Raji (cell line): ENCODE measurements around the gene CA5B.

Experiments used
- POLR2A ChIP-seq: IDR thresholded peaks from 2 replicates; pipeline ENCODE4 v1.6.1; 2011; ENCODE audit warnings: low read depth, low read length, control low read depth; ENCODE audit not compliant: insufficient read depth

The CA5B gene

GRCh38 chrX:15737959-15738902 is at the start of gene CA5B:
Gene CA5B (plus strand): TSS chrX:15738270. CDS start chrX:15750024, 11,754 bp downstream.
- TF ChIP-seq POLR2A: no peak

GRCh38 chrX:15694941-15695451 is 43.1 kb upstream of the CA5B start:
- no peak for TF ChIP-seq POLR2A

GRCh38 chrX:15696516-15696915 is 41.6 kb upstream of the CA5B start:
- TF ChIP-seq POLR2A: no peak

GRCh38 chrX:15702488-15703371 is 35.3 kb upstream of the CA5B start:
- TF ChIP-seq POLR2A: no peak

GRCh38 chrX:15714529-15714928 is 23.5 kb upstream of the CA5B start:
- TF ChIP-seq POLR2A: no peak

- no peak for TF ChIP-seq POLR2A
These were observed 19.6 kb upstream of the CA5B start for GRCh38 chrX:15718283-15718970.

- no peak for TF ChIP-seq POLR2A
These were observed 18.6 kb upstream of the CA5B start for GRCh38 chrX:15719324-15719968.

- no peak for TF ChIP-seq POLR2A
These were observed 16.2 kb upstream of the CA5B start for GRCh38 chrX:15721911-15722310.

GRCh38 chrX:15723887-15724517 is 14.1 kb upstream of the CA5B start:
- no peak for TF ChIP-seq POLR2A

GRCh38 chrX:15724911-15725310 is 13.2 kb upstream of the CA5B start:
- TF ChIP-seq POLR2A: no peak

GRCh38 chrX:15737190-15737958 is 696 bp upstream of the CA5B start:
- no peak for TF ChIP-seq POLR2A

GRCh38 chrX:15739886-15740285 is 1.8 kb downstream of the CA5B start:
- TF ChIP-seq POLR2A: no peak

- TF ChIP-seq POLR2A: no peak
These were observed 6.3 kb downstream of the CA5B start for GRCh38 chrX:15744181-15744867.
